Activated CD4-positive, alpha-beta T cell treated with anti-CD3 and anti-CD28 coated beads, Interleukin-2, amount 50 U/mL, for 24 hours (primary cell): ENCODE results near the gene METTL14.

Source experiments
- DNase-seq, 2 donors: peaks; one replicate each; pipeline ENCODE4 v3.0.0-alpha.2; 2020; ENCODE audit warnings: low read depth in 1 of 2, low spot score in 1 of 2

METTL14 gene

GRCh38 chr4:118756958-118757357 lies 71.8 kb downstream of the METTL14 start:
- no peak for DNase-seq

GRCh38 chr4:118757761-118758251 lies 72.6 kb downstream of the METTL14 start:
- no peak for DNase-seq

GRCh38 chr4:118758293-118758692 lies 73.1 kb downstream of the METTL14 start:
- no peak for DNase-seq

- DNase-seq = no peak
These were observed 74.3 kb downstream of the METTL14 start for GRCh38 chr4:118759481-118759880.

- DNase-seq = no peak
These were observed 74.9 kb downstream of the METTL14 start for GRCh38 chr4:118760092-118760491.

GRCh38 chr4:118760493-118760892 lies 75.3 kb downstream of the METTL14 start:
- DNase-seq = no peak

- DNase-seq = no peak
These were observed 76.3 kb downstream of the METTL14 start for GRCh38 chr4:118761397-118762016.

GRCh38 chr4:118762155-118762554 lies 77.0 kb downstream of the METTL14 start:
- DNase-seq = no peak

GRCh38 chr4:118762730-118763477 lies 77.7 kb downstream of the METTL14 start:
- no peak for DNase-seq
